Lower leg skin (tissue), 4 donors: ENCODE data around the gene RTN4RL1. TPM values are rescaled to one million over a fixed set of nuclear protein-coding genes. Genes with fewer than 3 reads are reported as not detected.

Source experiments
- DNase-seq, 2 donors: peaks; one replicate each; pipeline ENCODE4 v3.0.0-alpha.2; 2019; ENCODE audit warnings: low spot score in 2 of 2
- H3K4me3 ChIP-seq: fragments of 200-600 bp; sonication (generic); 2 replicates; pipeline ENCODE4 v1.5.1; 2017; ENCODE audit warnings: mild to moderate bottlenecking, low read depth; ENCODE audit not compliant: poor library complexity, severe bottlenecking
- POLR2A ChIP-seq, 2 donors: fragments of 450-650 bp; IDR thresholded peaks; one replicate each; pipeline ENCODE4 v1.6.1; 2016 to 2017; ENCODE audit warnings: antibody characterized with exemption in 2 of 2, mild to moderate bottlenecking in 1 of 2, moderate library complexity in 1 of 2
- WGBS, 2 donors: methylation state at CpG; one replicate each; pipeline ENCODE4 v1.1.5; 2018; 5-methylcytosine and 5-hydroxymethylcytosine counted together
- intact Hi-C: fragments of 100-400 bp; cut with DNase I; formaldehyde crosslinking; loops from one replicate; pipeline ENCODE4 v1.15.0; 2023; ENCODE audit warnings: low total_unique reads
- total RNA-seq, 4 donors: library from RNA; depleted of rRNA; stranded (reverse); fragments of >200 nt; gene quantifications; one replicate each; pipeline ENCODE4 v1.1.0, GENCODE V29; 2016
- TF ChIP-seq, protein P1 (sequence below), 3 donors: fragments of 450-650 bp; IDR thresholded peaks; one replicate each; pipeline ENCODE4 v1.5.1; 2016; ENCODE audit warnings: antibody characterized with exemption in 3 of 3, mild to moderate bottlenecking in 3 of 3, moderate library complexity in 2 of 3

Gene RTN4RL1
- total RNA-seq, 4 donors from 2014 or later: 19.1 to 31.5 (median 27.6) TPM

GRCh38 chr17:1958134-1958881, 66.8 kb downstream of the RTN4RL1 start:
- H3K4me3 ChIP-seq: no peak overlapping the region
- DNase-seq: no peak
- 60 to 65% methylated on average over 21 of the region's 21 CpGs for WGBS, 2 donors
- no peak for TF ChIP-seq POLR2A (IDR thresholded peaks at IDR 0.05)
- TF ChIP-seq, protein P1, sequence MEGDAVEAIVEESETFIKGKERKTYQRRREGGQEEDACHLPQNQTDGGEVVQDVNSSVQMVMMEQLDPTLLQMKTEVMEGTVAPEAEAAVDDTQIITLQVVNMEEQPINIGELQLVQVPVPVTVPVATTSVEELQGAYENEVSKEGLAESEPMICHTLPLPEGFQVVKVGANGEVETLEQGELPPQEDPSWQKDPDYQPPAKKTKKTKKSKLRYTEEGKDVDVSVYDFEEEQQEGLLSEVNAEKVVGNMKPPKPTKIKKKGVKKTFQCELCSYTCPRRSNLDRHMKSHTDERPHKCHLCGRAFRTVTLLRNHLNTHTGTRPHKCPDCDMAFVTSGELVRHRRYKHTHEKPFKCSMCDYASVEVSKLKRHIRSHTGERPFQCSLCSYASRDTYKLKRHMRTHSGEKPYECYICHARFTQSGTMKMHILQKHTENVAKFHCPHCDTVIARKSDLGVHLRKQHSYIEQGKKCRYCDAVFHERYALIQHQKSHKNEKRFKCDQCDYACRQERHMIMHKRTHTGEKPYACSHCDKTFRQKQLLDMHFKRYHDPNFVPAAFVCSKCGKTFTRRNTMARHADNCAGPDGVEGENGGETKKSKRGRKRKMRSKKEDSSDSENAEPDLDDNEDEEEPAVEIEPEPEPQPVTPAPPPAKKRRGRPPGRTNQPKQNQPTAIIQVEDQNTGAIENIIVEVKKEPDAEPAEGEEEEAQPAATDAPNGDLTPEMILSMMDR (IDR thresholded peaks at IDR 0.05): no peak
- intact Hi-C loops: no loop called here

- WGBS, 2 donors: 93 to 94% methylated on average over 6 of the region's 6 CpGs
- no peak for DNase-seq
- H3K4me3 ChIP-seq: no peak overlapping the region
- intact Hi-C loops: no loop called here
- TF ChIP-seq, protein P1 (IDR thresholded peaks at IDR 0.05): no peak
- TF ChIP-seq POLR2A (IDR thresholded peaks at IDR 0.05): no peak
These were observed 68.1 kb downstream of the RTN4RL1 start for GRCh38 chr17:1957037-1957436.

GRCh38 chr17:1956134-1956533, 69.0 kb downstream of the RTN4RL1 start:
- 79 to 80% methylated on average over 13 of the region's 13 CpGs for WGBS, 2 donors
- H3K4me3 ChIP-seq: no peak overlapping the region
- intact Hi-C loops: no loop called here
- DNase-seq: no peak
- TF ChIP-seq POLR2A (IDR thresholded peaks at IDR 0.05): no peak
- TF ChIP-seq, protein P1 (IDR thresholded peaks at IDR 0.05): no peak

DNA sequence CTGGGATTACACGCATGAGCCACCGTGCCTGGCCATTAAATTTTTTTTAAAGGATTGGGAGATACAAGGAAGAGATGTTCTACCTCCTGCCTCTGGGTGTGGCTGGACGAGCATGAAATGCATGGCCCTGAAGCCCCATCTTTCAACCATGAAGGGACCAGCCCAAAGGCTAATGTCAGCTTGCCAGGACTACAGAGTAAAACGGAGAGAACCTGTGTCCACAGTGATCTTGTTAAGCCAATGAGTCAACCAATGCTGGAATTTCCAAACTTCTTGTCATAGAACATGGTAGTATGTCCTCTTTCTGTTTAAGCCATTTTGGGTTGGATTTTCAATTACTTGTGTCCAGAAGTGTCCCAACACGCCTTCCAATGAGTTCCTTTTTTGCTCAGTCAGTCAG, 71.3 kb downstream of the RTN4RL1 start:
- no peak for DNase-seq
- TF ChIP-seq POLR2A (IDR thresholded peaks at IDR 0.05): no peak
- TF ChIP-seq, protein P1 (IDR thresholded peaks at IDR 0.05): no peak
- no peak overlapping the region for H3K4me3 ChIP-seq
- WGBS, 2 donors: 71 to 73% methylated on average over 5 of the region's 5 CpGs
- intact Hi-C loops: no loop called here

- DNase-seq: no peak
- TF ChIP-seq, protein P1 (IDR thresholded peaks at IDR 0.05): no peak
- intact Hi-C loops: no loop called here
- H3K4me3 ChIP-seq: no peak overlapping the region
- 74 to 75% methylated on average over 12 of the region's 12 CpGs for WGBS, 2 donors
These were observed 73.2 kb downstream of the RTN4RL1 start for GRCh38 chr17:1951920-1952319.

DNA sequence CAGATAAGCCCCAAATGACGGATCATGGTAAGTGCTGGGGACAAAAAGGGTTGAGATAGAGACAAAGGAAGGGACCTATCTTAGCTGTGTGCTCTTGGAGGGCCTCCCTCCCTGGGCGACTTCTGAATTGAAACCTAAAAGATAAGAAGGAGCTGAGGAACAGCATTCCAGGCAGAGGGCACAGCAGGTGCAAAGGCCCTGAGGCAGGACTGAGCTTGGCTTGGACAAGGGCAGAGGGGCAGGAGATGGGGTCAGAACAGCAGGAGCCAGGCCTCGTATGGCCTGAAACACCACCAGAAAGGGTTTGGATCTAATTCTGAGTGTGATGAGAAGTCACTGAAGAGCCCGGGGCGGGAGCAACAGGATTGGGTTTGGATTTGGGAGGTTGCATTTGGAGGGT, 75.4 kb downstream of the RTN4RL1 start:
- WGBS, 2 donors: 78 to 93% methylated on average over 5 of the region's 5 CpGs
- intact Hi-C loops: no loop called here
- H3K4me3 ChIP-seq: no peak overlapping the region
- TF ChIP-seq, protein P1 (IDR thresholded peaks at IDR 0.05): no peak
- TF ChIP-seq POLR2A (IDR thresholded peaks at IDR 0.05): no peak
- no peak for DNase-seq
